B cell (primary cell): ENCODE measurements around the gene SHH. TPM values are rescaled to one million over a fixed set of nuclear protein-coding genes. Genes with fewer than 3 reads are reported as not detected.

ENCODE experiments used
- ATAC-seq: fragments of 200-7000 bp; cut with Tn5 transposase; one replicate; pipeline ENCODE4 v1.10.0; 2021; ENCODE audit warnings: low read depth, mild to moderate bottlenecking, moderate number of reproducible peaks, moderate library complexity
- CTCF ChIA-PET: fragments of 350-600 bp; sonication (Branson Sonifier 250); formaldehyde crosslinking; loops from one replicate; lab custom pipeline; 2021; ENCODE audit warnings: antibody characterized with exemption, inconsistent platforms; lab: Charles Lee
- POLR2A ChIA-PET: fragments of 350-600 bp; sonication (Branson Sonifier 250); formaldehyde crosslinking; loops from one replicate; lab custom pipeline; 2021; ENCODE audit warnings: antibody characterized with exemption; lab: Charles Lee
- DNase-seq: peaks from one replicate; pipeline ENCODE4 v3.0.0; 2013
- H2AFZ ChIP-seq: 2 replicates; pipeline ENCODE4 v1.6.1; 2012; ENCODE audit warnings: mild to moderate bottlenecking, low read depth, low read length; ENCODE audit not compliant: insufficient read depth, poor library complexity, severe bottlenecking
- H3K27ac ChIP-seq, 2 donors: 1 replicate in 1 of 2; 2 replicates in 1 of 2; pipeline ENCODE4 v1.5.1; 2012 to 2013; ENCODE audit warnings: low read length in 2 of 2, mild to moderate bottlenecking in 2 of 2, moderate library complexity in 1 of 2
- H3K27me3 ChIP-seq, 4 experiments: fragments of 200-600 bp in 1 of 4; sonication (generic) in 1 of 4; replicated peaks in 1 of 4; 1 replicate in 2 of 4; 2 replicates in 2 of 4; pipeline versions ENCODE4 v1.6.1 to v1.7.0; 2013 to 2016; ENCODE audit warnings: low read length in 3 of 4, mild to moderate bottlenecking in 2 of 4, mixed read lengths in 1 of 4, moderate library complexity in 1 of 4; ENCODE audit not compliant: insufficient read depth in 4 of 4, control insufficient read depth in 3 of 4; ENCODE audit errors: control extremely low read depth in 1 of 4
- H3K36me3 ChIP-seq, 2 experiments: replicated peaks in 1 of 2; 1 replicate in 1 of 2; 2 replicates in 1 of 2; pipeline versions ENCODE4 v1.6.1 to v1.7.1; 2013; ENCODE audit warnings: low read length in 1 of 2; ENCODE audit not compliant: insufficient read depth in 2 of 2, control insufficient read depth in 1 of 2; ENCODE audit errors: control extremely low read depth in 1 of 2, extremely low read depth in 1 of 2
- H3K4me1 ChIP-seq, 2 donors: fragments of 200-600 bp in 1 of 2; sonication (generic) in 1 of 2; 1 replicate in 1 of 2; 2 replicates in 1 of 2; pipeline versions ENCODE4 v1.5.1 to v1.6.1; 2013 to 2017; ENCODE audit warnings: low read length in 2 of 2; ENCODE audit not compliant: control insufficient read depth in 2 of 2, insufficient read depth in 2 of 2
- H3K4me2 ChIP-seq: replicated peaks from 2 replicates; pipeline ENCODE3; 2012; ENCODE audit warnings: mild to moderate bottlenecking, low read depth, low read length; ENCODE audit not compliant: poor library complexity, severe bottlenecking
- H3K4me3 ChIP-seq, 5 experiments: fragments of 200-600 bp in 1 of 5; sonication (generic) in 1 of 5; 1 replicate in 3 of 5; 2 replicates in 2 of 5; pipeline versions ENCODE4 v1.5.1 to v1.7.0; 2011 to 2016; ENCODE audit warnings: low read length in 4 of 5, mild to moderate bottlenecking in 4 of 5, low read depth in 2 of 5, control low read depth in 1 of 5, moderate library complexity in 1 of 5; ENCODE audit not compliant: insufficient read depth in 1 of 5; ENCODE audit errors: control extremely low read depth in 1 of 5, extremely low read depth in 1 of 5
- H3K79me2 ChIP-seq: fragments of 200-600 bp; sonication (generic); one replicate; pipeline ENCODE4 v1.6.0; 2016; ENCODE audit warnings: low read length; ENCODE audit not compliant: control insufficient read depth, insufficient read depth
- H3K9ac ChIP-seq: fragments of 200-600 bp; sonication (generic); 2 replicates; pipeline ENCODE4 v1.6.1; 2017; ENCODE audit warnings: mild to moderate bottlenecking, low read length, moderate library complexity
- H3K9me3 ChIP-seq, 3 donors: one replicate each; pipeline versions ENCODE4 v1.6.1 to v1.7.1; 2013; ENCODE audit warnings: low read length in 2 of 3; ENCODE audit not compliant: control insufficient read depth in 2 of 3, insufficient read depth in 1 of 3; ENCODE audit errors: control extremely low read depth in 1 of 3
- H4K20me1 ChIP-seq: 2 replicates; pipeline ENCODE4 v1.6.0; 2012; ENCODE audit warnings: mild to moderate bottlenecking, low read length; ENCODE audit not compliant: insufficient read depth, control insufficient read depth, poor library complexity, severe bottlenecking
- H3K27ac Mint-ChIP-seq: one replicate; pipeline ENCODE4 v1.8.0; 2021; ENCODE audit warnings: mixed read lengths
- H3K27me3 Mint-ChIP-seq: one replicate; pipeline ENCODE4 v1.8.0; 2021; ENCODE audit warnings: mixed read lengths
- H3K4me1 Mint-ChIP-seq: one replicate; pipeline ENCODE4 v1.8.0; 2021; ENCODE audit warnings: mixed read lengths
- H3K4me3 Mint-ChIP-seq: one replicate; pipeline ENCODE4 v1.8.0; 2021; ENCODE audit warnings: mixed read lengths
- H3K9me3 Mint-ChIP-seq: one replicate; pipeline ENCODE4 v1.8.0; 2022; ENCODE audit warnings: mixed read lengths; ENCODE audit not compliant: insufficient read depth
- EZH2 ChIP-seq: IDR thresholded peaks from 2 replicates; pipeline ENCODE4 v1.6.1; 2012; ENCODE audit warnings: borderline replicate concordance, low read depth, mild to moderate bottlenecking, moderate library complexity, low read length; ENCODE audit not compliant: insufficient read depth, poor library complexity, severe bottlenecking
- WGBS: methylation state at CpG from one replicate; pipeline ENCODE4 v1.1.5; 2013; ENCODE audit warnings: missing lambda C conversion rate; ENCODE audit not compliant: insufficient coverage; 5-methylcytosine and 5-hydroxymethylcytosine counted together
- intact Hi-C: fragments of 100-400 bp; cut with micrococcal nuclease; formaldehyde crosslinking; loops from one replicate; pipeline ENCODE4 v1.10.0; 2022
- polyA plus RNA-seq: library from polyadenylated mRNA; depleted of rRNA; stranded (reverse); fragments of >200 nt; gene quantifications from 2 replicates; pipeline ENCODE4 v1.2.3, GENCODE V29; 2012
- total RNA-seq, 2 donors: library from RNA; stranded (reverse); fragments of 120-200 nt in 1 of 2; gene quantifications; 1 replicate in 1 of 2; 2 replicates in 1 of 2; pipeline versions ENCODE4 v1.2.3 to v1.2.4, GENCODE V29; 2013 to 2022
- TF ChIP-seq, protein P1 (sequence below): fragments of 200-600 bp; IDR thresholded peaks from one replicate; pipeline ENCODE4 v1.8.0; 2022; ENCODE audit warnings: antibody characterized with exemption, mild to moderate bottlenecking

SHH gene
- total and polyA plus RNA-seq, 2 donors (not counting 1 experiment from before 2014, with no cell fraction given), result not detected

DNA sequence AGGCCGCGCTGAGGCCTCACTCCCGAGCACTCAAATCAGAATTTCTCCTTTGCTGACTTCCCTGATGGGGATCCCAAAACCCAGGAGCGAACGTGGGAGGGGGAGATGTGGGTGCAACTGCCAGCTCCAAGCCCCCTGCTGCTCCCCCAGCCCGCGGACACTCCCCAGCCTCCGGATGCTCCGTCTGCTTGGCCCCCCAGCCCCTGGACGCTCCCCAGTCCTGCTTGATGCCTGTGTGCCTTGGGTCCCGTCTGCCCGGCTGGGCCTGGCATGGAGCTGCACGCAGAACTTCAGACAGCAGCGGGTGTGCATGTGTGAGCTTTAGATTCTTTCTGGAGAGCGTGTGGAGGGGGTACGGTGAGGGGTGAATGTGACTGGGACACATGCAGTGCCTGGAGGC is 4.7 kb upstream of the SHH start:
- no peak overlapping the region for H3K27ac ChIP-seq
- peaks cover 0 to 35% (median 12%) of the 10 kb centered on the region in 4 experiments for H3K27me3 ChIP-seq
- H3K9me3 Mint-ChIP-seq, result no peaks in the 10 kb centered on the region
- peaks cover 7 to 8% of the 10 kb centered on the region in 2 donors for H3K4me1 ChIP-seq
- no peak overlapping the region for H3K27ac Mint-ChIP-seq
- TF ChIP-seq, protein P1, sequence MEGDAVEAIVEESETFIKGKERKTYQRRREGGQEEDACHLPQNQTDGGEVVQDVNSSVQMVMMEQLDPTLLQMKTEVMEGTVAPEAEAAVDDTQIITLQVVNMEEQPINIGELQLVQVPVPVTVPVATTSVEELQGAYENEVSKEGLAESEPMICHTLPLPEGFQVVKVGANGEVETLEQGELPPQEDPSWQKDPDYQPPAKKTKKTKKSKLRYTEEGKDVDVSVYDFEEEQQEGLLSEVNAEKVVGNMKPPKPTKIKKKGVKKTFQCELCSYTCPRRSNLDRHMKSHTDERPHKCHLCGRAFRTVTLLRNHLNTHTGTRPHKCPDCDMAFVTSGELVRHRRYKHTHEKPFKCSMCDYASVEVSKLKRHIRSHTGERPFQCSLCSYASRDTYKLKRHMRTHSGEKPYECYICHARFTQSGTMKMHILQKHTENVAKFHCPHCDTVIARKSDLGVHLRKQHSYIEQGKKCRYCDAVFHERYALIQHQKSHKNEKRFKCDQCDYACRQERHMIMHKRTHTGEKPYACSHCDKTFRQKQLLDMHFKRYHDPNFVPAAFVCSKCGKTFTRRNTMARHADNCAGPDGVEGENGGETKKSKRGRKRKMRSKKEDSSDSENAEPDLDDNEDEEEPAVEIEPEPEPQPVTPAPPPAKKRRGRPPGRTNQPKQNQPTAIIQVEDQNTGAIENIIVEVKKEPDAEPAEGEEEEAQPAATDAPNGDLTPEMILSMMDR, result no peak
- no peak for TF ChIP-seq EZH2
- CTCF ChIA-PET, result no interaction called here
- no peaks in the 10 kb centered on the region for H3K79me2 ChIP-seq
- no peak overlapping the region for H2AFZ ChIP-seq
- no peaks in the 10 kb centered on the region for H4K20me1 ChIP-seq
- no peaks in the 10 kb centered on the region for H3K36me3 ChIP-seq
- H3K4me1 Mint-ChIP-seq, result peaks cover 11% of the 10 kb centered on the region
- DNase-seq, result no peak
- peaks cover 42% of the 10 kb centered on the region for H3K27me3 Mint-ChIP-seq
- H3K4me3 Mint-ChIP-seq, result no peak overlapping the region
- ATAC-seq, result no peak
- 95% methylated on average over 16 of the region's 16 CpGs for WGBS
- H3K4me2 ChIP-seq, result no peak overlapping the region
- no peak overlapping the region for H3K9ac ChIP-seq
- intact Hi-C loops, result loop anchor here (5.0 kb wide), 2 partner anchors 1000 to 1435 kb away; no protein-coding TSS in a partner anchor
- no peak overlapping the region for H3K4me3 ChIP-seq
- POLR2A ChIA-PET, result no interaction called here
- H3K9me3 ChIP-seq, result peaks cover 0 to 17% (median 0%) of the 10 kb centered on the region in 3 donors

GRCh38 chr7:155816192-155816508 is 3.9 kb upstream of the SHH start:
- Mint-ChIP-seq H3K4me1 (peaks cover 16% of the 10 kb centered on the region), H3K27ac (no peak overlapping the region), H3K27me3 (peaks cover 45% of the 10 kb centered on the region), H3K9me3 (no peaks in the 10 kb centered on the region), H3K4me3 (no peak overlapping the region)
- Histone ChIP-seq H3K4me1 (peaks cover 11 to 13% of the 10 kb centered on the region in 2 donors), H3K79me2 (no peaks in the 10 kb centered on the region), H3K4me3 (no peak overlapping the region), H4K20me1 (no peaks in the 10 kb centered on the region), H3K27me3 (peaks cover 0 to 44% (median 18%) of the 10 kb centered on the region in 4 experiments), H2AFZ (no peak overlapping the region), H3K9me3 (peaks cover 0 to 17% (median 0%) of the 10 kb centered on the region in 3 donors), H3K36me3 (no peaks in the 10 kb centered on the region), H3K4me2 (no peak overlapping the region), H3K27ac (no peak overlapping the region), H3K9ac (no peak overlapping the region)
- ATAC-seq, result no peak
- TF ChIP-seq EZH2, result no peak
- TF ChIP-seq, protein P1, result no peak
- ChIA-PET CTCF (no interaction called here), POLR2A (no interaction called here)
- DNase-seq, result no peak
- 91% methylated on average over 12 of the region's 12 CpGs for WGBS
- intact Hi-C loops, result loop anchor here (5.0 kb wide), 2 partner anchors 1001 to 1436 kb away; no protein-coding TSS in a partner anchor
